Epithelial cell of esophagus (primary cell): ENCODE data around the gene OASL.

Source experiments
- DNase-seq: peaks from one replicate; pipeline ENCODE4 v3.0.0; 2010; ENCODE audit warnings: low read depth
- H3K4me3 ChIP-seq: 2 replicates; pipeline ENCODE4 v1.5.1; 2011; ENCODE audit warnings: mild to moderate bottlenecking, low read length, control low read depth
- TF ChIP-seq, protein P1 (sequence below): IDR thresholded peaks from 2 replicates; pipeline ENCODE4 v1.5.1; 2011; ENCODE audit warnings: low read depth, mild to moderate bottlenecking, low read length, control low read depth, inconsistent platforms; ENCODE audit not compliant: insufficient read depth; ENCODE audit errors: missing control alignments

The OASL gene

DNA sequence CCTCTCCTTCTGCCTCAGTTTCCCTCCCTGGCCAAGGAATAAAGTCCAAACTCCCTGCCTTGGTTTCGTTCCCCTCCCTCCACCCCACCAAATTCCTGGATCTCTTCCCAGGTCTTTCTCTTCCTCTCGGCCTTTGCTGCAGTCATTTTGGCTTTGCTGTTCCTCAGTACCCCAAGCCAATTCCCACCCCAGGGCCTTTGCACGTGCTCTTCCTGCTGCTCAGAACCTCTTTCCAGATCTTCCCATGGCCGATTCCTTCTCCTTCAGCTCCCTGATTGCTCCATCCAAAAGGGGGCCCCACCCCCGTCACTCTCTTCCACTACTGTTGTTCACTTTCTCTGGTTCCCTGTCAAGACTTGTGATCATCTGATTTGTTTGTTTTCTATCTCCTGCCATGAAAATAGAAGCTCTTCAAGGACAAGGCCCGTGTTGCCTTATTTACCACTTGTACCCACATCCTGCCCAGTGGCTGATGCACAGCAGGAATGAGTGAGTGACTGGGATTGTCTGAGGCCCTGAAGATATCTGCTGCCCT lies 57.6 kb downstream of the OASL start:
- DNase-seq: no peak
- TF ChIP-seq, protein P1, sequence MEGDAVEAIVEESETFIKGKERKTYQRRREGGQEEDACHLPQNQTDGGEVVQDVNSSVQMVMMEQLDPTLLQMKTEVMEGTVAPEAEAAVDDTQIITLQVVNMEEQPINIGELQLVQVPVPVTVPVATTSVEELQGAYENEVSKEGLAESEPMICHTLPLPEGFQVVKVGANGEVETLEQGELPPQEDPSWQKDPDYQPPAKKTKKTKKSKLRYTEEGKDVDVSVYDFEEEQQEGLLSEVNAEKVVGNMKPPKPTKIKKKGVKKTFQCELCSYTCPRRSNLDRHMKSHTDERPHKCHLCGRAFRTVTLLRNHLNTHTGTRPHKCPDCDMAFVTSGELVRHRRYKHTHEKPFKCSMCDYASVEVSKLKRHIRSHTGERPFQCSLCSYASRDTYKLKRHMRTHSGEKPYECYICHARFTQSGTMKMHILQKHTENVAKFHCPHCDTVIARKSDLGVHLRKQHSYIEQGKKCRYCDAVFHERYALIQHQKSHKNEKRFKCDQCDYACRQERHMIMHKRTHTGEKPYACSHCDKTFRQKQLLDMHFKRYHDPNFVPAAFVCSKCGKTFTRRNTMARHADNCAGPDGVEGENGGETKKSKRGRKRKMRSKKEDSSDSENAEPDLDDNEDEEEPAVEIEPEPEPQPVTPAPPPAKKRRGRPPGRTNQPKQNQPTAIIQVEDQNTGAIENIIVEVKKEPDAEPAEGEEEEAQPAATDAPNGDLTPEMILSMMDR: no peak

DNA sequence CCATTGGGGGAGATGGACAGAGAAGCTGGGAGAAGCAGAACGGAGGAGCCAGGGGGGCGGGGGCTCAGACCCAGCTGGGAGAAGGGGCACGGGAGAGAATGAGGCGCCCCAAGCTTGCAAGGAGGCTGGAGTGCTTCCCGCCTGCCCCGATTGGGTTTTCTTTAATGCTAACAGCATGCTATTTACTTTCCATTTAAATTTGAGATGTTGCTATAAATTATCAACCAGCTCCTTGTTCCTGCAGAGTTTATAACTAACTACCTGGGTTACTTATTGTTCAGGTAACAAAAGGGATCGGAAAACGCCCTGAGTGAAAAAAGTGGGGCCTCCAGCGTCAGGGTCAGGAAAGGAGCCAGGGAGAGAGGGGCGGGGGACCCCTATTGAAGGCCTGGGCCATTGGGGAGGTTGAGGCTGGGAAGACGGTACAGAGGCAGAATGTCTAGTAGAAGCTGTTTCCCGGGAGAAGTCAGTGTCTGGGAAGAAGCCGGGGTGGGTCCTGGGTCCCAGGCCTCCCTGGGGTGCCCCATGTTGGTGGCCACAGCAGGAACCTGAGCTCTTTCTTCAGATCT lies 58.2 kb downstream of the OASL start:
- no peak for DNase-seq
- TF ChIP-seq, protein P1: no peak
- no peak overlapping the region for H3K4me3 ChIP-seq

More for the DNA sequence above, 57.6 kb downstream of the OASL start:
- H3K4me3 ChIP-seq: no peak overlapping the region

DNA sequence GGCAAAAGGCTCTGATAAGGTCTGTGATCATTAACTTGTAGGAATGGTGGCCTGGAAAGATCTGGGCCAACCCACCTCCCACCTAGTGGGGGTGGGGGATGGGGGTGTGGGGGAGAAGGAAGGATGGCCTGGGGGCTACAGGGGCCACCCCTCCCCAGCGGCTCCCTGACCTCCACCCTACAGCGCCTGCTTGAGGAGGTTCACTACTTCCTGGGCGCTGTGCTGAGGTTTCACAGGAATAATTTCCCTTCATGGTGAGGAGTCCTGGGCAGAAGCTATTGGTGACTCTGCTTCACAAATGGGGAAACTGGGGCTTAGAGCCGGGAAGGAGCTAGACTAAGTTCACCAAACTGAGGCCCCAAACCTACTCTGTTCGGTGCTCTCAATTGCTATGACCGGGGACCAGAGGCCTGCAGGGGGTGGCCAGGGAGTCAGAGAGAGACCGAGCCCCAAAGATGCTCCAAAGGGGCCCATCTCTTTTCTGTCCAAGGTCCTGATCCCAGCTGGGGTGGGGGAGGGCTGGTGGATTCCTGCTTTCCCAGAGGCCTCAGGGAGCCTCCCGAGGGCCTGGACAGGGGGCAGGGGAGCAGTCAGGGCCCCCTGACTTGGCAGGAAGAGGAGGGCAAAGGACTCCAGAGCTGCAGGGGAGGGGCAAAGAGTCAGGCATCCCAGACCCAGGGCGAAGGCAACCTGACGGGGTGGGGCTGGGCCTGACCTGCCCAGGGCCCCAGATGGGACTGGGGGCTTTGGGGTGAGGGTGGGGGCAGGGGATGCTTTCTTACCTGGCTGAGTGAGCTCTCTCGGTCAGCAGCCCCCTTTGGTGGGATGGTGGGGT lies 59.0 kb downstream of the OASL start:
- no peak overlapping the region for H3K4me3 ChIP-seq
- no peak for DNase-seq

DNA sequence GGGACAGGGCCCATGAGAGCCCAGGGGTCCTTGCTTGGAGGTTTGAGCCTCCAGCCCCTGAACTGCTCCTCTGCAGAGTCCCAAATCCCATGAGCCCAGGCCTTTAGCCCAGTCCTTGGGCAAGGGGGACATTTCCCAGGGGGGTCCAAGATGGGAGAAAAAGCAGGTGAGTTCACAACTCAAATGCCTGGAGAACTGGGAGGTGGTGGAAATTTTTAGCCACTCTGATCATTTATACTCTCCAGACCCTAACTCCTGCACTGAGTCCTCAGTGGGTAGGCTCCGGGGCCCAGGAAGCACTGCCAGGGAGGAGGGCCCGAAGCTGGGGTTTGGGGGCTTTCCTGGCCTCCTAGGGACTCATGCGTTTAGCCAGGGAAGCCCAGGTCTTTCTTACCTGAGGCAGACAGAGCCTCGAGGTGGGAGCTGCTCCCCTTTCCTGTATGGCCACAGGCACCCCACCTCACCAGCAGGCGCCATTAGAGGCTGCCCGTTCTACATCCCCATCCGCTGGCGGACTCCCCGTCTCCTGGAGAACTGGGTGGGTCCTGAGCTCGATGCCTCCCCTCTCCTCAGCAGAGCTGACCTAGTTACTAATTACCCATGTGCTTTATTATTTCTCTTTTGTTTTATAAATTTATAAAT lies 59.7 kb downstream of the OASL start:
- TF ChIP-seq, protein P1: no peak
- no peak for DNase-seq
- H3K4me3 ChIP-seq: no peak overlapping the region

More for the DNA sequence above, 59.0 kb downstream of the OASL start:
- TF ChIP-seq, protein P1: no peak

DNA sequence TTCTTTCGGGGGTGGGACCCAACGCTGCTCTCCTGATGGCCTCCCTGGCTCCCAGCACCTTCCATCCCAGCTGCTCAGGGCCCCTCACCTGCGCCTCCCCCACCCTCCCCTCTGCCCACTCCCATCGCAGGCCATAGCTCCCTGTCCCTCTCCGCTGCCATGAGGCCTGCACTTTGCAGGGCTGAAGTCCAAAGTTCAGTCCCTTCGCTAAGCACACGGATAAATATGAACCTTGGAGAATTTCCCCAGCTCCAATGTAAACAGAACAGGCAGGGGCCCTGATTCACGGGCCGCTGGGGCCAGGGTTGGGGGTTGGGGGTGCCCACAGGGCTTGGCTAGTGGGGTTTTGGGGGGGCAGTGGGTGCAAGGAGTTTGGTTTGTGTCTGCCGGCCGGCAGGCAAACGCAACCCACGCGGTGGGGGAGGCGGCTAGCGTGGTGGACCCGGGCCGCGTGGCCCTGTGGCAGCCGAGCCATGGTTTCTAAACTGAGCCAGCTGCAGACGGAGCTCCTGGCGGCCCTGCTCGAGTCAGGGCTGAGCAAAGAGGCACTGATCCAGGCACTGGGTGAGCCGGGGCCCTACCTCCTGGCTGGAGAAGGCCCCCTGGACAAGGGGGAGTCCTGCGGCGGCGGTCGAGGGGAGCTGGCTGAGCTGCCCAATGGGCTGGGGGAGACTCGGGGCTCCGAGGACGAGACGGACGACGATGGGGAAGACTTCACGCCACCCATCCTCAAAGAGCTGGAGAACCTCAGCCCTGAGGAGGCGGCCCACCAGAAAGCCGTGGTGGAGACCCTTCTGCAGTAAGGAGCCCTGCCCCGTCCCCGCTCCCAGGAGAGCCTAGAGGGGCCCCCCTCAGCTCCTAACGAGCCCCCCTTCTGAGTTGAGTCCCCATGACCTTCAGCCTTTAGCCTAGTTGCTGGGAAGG lies 60.5 kb downstream of the OASL start, which contains the start of gene HNF1A:
TSS of gene HNF1A (plus strand) at position 248 of the 924 bp plus-strand sequence. CDS start at position 474, 226 bp downstream.
- no peak within 1 kb of the TSS for H3K4me3 ChIP-seq
- TF ChIP-seq, protein P1: no peak
- no peak for DNase-seq

DNA sequence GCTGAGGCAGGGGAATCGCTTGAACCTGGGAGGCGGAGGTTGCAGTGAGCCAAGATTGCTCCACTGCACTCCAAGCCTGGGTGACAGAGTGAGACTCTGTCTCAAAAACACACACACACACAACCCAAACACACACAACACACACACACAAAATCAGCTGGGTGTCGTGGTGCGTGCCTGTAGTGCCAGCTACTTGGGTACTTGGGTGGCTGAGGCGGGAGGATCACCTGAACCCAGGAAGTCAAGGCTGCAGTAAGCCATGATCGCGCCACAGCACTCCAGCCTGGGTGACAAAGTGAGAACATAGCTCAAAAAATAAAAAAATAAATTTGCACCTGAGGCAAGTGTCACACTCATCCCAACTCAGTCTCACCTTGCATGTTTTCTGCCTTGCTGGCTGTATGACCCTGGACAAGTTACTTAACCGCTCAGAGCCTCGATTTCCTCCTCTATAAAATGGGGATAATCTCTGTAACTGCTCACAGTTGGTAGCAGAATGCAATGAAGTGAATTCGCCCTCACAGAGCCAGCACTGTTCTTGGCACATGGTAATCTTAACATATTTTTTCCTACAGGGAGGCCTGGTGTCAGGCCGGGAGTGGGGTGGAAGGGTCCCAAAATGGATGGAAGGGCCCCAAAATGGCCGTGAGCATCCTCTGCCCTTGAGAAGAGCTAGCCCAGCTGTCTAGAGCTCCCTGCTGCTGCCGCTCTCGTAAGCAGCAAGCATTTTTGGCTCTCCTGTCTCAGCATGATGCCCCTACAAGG lies 61.3 kb downstream of the OASL start:
- no peak overlapping the region for H3K4me3 ChIP-seq
- TF ChIP-seq, protein P1: no peak
- DNase-seq: no peak
